NCI-H1092 (cell line): ENCODE results near the gene ITPK1.
A peak's percentile ranks its signal among the peaks of the same experiment; 100 is the strongest.

Experiments used
- DNase-seq: peaks from one replicate; lab custom pipeline; 2025; lab: John Stamatoyannopoulos, UW

ITPK1 gene

DNA sequence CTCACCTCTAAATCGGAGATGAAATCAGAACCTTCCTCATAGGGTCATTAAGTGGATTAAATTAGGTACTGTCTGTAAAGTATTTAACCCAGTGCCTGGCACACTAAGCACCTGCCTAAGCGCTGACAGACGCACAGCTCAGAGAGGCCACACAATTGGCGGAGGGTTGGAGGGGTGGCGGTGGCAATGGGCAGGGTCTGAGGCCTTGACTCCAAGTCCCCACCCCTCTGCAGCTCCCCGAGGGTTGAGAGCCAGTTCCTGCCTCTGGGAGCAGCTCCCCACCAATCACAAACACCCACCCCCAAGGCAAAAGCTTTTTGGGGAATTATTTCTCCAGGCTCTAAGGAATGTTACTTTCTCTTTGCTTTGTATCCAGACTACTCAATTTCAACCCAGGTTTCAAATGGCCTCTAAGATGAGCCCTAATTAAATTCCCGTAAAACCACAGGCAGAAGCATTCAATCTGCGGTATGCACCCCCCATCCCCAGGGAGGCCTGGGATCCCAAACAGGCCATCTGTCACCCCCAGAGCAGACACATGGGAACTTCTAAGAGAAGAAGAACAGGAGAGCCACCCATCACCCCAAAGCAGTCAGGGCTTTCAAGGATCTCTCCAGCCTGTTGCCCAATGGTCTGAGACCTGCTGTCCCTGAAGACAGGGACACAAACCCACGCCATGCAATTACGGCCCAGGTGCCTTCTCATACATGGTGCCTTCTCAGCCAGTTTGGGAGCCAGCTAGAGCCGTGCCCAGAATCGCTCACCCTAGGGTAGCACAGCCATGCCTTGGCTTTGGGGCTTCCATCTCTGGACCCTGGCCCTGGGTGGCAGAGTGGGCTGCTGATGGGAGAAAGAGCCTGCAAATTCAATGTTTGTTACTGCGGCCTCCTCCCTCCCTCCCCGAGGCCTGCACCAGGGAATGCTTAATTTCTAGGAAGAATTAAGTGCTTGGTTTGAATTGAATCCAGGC lies 126.7 kb downstream of the ITPK1 start:
- no peak for DNase-seq

DNA sequence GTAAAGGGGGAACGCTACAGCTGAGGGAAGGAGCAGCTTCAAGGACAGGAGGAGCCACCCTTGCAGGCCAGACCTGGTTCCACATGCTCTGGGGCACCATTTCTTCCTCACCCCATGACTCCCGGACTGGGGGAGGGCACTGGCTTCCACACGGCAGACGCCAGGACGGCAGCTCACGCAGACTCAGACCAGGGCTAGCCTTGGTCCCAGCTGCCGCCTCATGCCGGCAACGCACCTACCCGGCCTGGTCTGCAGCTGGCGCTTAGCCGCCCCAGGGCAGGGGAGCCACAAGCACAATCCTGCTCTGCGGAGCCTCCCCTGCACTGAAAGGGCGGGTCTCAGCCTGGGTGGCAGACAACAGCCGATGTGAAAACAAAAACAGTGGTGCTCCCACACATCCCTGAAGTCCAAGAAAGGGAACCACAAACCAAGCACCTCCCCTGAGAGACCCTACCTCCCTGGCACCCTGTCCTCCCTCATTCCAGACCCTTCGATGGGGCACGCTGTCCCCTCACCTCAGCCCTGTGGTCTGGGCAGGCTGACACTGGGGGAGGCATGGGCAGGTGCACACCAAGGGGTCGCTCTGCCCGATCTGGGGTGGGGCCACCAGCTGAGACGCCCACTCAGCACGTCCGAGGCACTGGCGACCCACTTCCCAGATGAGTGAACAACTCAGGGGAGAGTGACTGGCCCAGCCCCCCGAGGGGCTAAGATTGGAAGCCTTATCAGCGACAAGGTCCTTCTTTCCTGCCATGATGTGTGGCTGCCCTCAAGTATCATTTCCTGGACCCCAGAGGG lies 127.8 kb downstream of the ITPK1 start:
- DNase-seq, result no peak

DNA sequence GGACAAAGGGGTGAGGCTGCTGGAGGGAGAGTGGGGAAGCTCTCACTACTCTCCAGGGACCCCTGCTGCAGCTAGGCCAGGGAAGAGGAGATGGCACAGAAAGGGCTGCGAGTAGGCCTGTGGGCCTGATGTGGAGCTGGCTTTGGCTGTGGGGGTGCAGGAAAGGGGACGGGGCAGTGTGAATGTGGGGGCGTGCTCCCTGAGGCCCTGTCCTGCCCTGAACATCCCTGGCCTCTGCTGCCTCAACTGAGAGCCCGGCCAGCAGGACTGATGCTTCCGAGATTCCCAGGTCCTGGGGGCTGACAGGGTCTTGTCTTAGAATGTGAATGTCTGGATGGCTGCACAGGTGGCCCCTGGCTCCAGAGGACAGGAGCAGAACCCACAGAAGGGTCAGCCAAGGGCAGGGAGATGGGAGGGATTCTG lies 128.6 kb downstream of the ITPK1 start:
- DNase-seq, result no peak

DNA sequence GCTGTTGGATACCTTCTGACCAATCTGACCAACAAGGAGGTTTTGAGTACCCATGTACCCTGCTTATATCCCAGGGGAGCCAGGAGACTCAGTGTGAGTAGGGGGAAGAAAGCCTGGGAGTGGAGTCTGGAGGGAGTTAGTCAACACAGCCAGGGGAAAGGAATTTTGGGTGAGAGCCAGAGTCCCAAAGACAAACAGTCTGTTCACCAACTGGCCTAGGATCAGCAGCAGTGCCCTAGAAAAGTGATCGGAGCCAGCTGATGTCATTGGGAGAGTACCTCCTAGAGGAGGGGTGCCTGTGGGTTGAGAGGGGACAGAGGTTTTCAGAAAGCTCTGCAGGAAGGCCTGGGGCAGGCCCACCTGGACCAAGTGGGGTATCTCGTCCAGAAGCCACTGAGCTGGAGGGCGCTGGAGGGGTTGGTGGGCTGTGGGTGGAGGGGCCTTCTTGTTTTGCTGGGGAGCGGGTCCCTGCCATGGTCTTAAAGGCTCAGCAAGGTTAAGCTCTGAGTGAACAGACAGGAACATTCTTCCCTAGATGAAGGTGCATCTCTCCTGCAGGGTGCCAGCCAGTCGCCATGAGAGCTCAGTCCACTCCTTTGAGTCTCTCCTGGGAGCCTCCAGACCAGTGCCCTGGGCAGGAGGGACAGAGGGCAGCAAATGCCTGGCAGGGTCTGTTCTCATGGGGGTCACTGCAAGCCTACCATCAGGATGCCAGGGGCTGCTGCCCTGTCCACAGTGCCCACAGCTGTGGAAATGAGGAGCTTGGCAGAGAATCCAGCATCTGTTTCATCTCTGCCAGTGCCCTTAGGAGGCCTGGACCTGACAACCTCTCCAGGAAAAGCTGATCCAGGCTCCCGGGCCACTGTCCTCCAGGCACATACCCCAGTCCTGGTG lies 129.2 kb downstream of the ITPK1 start:
- DNase-seq, result no peak

DNA sequence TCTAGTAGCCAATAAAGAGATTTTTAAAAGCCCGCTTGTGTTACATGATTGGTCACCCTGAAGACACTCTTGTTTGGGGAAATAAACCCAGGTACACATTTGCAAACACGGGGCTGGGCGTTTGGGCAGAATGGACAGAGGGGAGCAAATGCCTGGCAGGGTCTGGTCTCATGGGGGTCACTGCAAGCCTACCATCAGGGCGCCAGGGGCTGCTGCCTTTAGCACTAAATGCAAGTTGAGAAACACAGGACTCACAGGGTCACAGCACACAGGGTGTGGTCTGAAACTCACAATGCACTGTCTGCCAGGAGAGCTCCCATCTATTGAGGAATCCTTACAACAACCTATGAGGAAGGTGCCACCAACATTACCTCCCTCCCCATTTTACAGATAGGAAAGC lies 130.2 kb downstream of the ITPK1 start:
- DNase-seq, result no peak

DNA sequence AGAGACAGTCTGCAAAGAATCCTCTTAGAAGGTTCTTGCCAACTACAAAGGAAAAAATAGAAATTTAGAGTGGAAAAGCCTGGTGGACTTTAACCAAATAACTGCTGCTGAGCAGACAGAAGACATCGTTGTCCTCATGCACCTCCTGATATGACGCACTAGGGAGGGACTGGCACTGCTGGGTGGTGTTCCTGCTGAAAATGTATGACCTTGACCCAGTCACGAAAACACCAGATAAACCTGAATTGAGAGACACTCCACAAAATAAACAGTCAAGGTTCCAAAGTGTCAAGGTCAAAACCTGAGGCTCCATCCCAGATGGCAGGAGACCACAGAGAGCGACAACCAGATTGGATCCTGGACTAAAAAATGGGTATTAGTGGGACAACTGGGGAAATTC lies 130.8 kb downstream of the ITPK1 start:
- no peak for DNase-seq

DNA sequence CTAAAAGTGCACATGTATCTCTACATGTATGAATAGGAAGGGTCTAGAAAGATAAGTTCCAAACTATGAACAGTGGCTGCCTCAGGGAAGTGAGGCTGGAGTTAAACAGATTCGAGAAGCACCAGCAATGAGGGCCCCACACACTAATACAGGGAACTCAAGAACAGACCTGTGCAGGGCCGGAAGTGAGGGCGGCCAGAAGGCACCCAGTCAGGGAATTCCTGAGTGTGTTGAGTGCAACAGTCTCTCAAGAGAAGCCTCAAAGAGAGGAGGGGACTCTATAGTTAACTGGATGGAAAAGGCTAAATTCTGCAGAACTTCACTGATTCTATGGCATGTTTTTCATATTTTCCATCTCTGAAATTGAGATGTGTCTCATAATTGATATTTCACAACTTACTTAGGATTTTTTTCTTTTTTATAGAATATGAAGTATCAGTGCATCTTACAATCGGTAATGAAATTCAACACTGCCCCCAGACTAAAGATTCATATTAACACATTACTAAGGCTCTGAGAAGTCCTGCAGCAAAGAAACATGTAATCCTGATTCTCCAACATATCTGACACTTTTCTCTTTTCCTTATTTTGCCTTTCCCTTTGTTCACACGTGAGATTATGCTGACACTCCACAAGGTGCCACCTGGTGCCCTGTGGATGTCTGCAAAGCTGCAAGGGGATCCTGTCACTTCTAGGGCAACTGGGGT lies 131.5 kb downstream of the ITPK1 start:
- DNase-seq, result no peak

DNA sequence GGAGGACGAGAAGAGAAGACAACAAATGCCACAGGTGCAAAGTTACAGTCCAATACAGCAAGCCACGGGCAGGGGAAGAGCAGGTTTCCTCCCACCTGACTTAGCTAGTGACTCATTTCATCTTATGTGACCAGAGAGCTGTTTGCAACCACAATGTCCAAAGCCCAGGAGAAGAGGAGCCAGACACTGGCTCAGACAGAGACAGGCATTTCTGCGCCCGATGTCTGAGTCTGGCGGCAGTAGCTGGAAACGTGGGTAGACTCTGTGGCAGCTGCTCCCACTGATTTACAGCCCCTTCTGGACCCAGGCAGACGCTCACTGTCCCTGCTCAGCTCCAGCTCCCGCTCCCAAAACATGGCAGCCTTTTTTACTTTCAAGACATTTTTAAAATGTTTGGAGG lies 132.8 kb downstream of the ITPK1 start:
- no peak for DNase-seq

DNA sequence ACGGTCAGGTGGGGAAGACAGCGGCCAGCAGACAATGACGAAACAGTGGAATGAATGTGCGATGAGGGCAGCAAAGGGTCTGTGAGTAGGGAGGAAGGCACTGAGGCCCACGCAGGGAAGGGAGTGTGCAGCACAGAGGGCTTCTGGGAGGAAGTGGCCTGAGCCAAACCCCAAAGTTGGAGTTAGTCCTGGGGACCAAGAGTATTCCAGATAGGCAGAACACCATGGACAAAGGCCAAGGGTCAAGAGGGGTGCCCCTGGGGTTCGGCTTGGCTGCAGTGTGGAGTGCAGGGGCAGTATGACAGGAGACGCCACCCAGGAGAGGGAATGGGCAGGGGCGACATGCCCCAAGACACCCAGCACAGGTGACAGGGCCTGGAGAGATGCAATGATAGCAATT lies 134.0 kb downstream of the ITPK1 start:
- DNase-seq, result no peak

DNA sequence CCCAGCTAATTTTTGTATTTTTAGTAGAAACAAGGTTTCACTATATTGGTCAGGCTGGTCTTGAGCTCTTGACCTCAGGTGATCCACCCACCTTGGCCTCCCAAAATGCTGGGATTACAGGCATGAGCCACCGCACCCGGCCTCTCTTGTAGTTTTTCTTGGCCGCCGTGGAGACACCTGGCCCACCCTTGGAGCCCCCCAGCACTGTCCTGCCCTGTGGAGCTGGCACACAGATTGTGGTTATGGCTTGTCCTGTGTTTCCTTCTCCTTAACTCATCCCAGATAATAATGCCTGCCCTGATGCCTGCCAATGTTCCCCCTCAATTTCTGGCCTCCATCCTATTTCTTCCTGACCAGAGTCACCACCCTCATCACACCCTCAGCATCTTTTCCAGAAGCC lies 134.9 kb downstream of the ITPK1 start:
- no peak for DNase-seq

DNA sequence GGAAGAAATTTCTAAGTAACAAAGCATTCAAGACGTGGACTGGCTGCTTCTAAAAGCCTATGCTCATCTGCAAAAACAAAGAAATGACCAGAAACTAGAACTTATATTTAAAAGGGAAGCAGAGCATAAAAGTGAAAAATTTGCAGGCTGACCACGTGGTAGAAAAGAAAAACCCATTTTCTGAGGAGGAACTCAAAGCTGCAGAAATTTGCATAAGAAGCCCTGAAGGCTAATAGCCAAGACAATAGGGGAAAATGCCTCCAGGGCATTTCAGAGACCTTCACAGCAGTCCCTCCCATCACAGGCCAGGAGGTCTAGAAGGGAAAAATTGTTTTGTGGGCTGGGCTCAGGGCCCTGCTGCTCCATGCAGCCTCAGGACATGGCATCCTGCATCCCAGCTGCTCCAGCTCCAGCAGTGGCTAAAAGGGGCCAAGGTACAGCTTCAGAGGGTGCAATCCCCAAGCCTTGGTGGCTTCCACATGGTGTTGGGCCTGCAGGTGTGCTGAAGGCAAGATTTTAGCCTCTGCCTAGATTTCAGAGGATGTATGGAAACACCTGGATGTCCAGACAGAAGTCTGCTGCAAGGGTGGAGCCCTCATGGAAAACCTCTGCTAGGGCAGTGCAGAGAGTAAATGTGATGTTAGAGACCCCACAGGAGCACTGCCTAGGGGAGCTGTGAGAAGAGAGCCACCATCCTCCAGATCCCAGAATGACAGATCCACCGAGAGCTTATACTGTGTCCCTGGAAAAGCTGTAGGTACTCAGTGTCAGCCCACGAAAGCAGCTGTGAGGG lies 137.3 kb downstream of the ITPK1 start:
- no peak for DNase-seq

DNA sequence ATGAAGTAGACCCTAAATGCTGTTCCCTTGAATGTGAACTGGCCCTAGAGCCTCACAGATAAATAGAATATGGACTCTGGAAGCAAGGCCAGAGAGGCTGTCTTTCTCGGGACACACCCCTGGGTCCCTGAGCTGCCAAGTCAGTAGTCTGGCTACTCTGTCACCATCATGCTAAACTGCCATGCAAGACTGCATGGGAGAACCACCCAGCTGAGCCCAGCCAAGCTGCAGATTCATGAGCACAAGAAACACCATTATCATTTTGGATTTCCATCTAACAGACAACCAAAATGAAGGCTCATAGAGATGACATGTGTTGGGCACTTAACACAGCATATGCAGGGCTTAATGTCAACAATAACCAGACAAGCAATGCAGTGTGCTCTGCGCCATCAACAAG lies 139.5 kb downstream of the ITPK1 start:
- DNase-seq, result no peak

DNA sequence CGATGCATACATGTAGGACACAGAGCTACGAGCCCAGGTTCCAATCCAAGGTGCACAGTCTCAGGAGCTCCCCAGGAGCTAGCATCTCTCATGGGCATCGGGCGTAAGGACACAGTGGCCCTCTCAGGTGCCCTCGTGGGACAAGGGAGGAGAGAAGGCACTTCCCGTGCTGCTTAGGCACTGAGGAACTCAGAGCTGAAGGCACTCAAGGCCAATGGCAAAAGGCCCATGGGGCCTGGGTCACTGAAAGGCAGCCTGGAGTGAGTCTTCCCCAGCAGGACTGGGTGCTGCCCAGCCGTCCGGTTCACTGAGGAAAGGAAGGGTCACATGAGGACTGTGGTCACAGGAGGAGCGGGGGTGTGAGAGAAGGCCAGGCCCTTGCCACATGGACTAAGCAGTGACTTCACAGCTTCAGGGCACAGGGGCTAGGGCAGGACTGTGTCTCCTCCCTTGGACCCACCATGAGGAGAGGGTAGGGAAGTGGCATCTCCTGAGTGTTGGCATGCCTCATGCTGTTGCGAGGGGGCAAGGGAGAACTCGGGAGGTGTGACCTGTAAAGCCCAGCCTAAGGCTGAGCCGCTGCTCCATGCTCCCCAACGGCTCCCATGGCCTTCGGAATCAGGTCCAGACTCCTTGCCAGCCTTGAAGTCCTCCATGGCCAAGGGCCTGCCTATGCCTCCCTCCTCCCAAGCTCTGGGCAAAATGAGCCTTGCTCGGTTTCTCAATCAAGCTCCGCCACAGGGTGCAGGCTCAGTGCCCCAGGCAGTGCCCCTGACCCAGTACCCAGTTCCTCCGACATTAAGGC lies 141.0 kb downstream of the ITPK1 start:
- DNase-seq, result no peak

DNA sequence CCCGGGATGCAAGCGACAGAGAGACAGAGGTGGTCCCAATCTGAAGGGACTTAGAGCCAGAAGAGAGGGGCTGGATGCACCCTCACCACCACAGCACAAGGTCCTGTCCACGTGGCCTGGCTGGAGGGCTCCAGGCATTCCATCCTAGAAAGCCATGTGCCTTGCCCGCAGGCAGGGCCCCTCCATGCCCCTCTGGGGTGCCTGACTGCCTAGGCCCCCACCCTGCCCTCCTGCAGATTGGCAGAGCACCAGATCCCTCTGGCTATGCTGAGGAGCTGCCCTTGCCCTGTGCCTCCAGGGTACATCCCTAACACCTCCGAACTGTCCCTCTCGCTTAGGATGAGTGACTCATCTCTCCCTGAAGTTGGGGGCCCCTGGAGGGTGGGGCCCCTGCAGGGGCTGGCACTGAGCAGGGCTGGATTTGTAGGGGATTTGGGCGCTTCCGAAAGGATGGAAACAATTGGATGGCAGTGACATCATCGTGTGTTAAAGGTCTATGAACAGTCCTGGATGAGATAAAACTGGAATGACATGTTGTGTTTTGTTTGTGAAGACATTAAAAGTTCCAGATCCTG lies 141.8 kb downstream of the ITPK1 start:
- DNase-seq, result no peak

DNA sequence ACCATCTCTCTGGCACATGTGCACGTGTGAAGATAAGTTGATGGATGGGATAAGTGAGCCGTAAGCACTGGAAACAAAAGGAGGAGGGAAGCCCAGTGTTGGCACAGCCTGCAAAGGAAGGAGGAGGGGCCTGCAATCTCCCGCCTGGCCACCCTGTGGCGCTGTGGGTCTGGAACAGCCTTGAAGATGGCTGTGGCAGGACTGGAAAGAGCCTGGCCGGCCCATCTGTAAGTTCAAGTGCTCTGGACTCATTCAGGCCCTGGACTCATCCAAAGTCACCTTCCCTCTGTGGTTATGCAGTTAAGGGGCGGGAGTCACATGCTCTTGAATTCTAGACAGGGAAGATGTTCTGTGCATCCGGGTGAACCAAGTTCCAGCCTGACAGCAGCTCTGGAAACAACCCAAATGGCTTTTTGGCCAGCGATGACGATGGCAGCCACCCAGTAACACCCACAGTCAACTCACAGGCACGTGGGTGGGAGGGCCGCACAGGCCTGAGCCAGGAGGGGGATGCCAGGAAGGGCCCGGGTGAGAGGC lies 142.4 kb downstream of the ITPK1 start:
- peak; percentile 25 for DNase-seq

DNA sequence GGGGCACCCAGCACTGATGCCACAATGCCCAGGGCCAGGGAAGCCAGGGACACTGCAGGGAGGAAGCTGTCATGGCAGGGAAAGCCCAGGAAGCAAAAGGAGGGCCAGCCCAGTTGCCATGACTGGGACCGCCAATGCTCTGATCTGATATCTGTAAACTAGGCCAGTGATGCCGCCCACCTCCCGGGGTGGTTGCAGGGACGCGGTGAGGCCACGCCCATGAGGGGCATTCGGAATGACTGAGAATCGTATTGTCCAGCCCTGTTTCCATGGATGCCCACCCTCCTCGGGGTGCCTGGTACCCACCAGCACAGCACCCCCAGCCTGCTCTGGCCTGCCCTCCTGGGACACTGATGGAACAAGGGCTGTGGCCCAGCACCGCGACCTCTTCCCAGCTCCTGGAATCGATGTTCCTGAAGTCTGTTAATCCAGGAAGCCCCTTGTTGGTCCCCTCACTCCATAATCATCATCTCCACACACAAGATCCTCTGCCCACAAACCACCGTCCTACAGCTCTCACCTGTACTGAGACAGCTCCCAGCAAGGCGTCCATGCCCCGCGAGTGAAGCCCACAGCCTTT lies 144.0 kb downstream of the ITPK1 start:
- no peak for DNase-seq

DNA sequence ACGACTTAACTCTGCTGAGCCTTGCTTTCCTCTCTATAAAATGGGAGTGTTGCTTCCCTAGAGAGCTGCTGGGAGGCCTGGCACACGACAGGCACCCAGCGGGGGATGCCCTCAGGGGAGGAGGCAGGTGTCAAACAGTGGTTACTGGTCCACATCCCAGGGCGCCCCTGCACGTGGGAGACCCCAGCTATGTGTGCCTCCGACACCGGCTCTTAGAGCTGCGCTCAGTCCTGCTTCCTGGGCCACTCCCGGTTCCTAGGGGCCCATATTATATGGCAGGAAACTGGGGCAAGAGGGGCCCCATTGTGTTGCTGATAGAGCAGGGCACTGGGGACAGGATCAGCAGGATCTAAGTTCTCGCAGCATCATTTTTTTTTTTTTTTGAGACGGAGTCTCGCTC lies 145.5 kb downstream of the ITPK1 start:
- no peak for DNase-seq

DNA sequence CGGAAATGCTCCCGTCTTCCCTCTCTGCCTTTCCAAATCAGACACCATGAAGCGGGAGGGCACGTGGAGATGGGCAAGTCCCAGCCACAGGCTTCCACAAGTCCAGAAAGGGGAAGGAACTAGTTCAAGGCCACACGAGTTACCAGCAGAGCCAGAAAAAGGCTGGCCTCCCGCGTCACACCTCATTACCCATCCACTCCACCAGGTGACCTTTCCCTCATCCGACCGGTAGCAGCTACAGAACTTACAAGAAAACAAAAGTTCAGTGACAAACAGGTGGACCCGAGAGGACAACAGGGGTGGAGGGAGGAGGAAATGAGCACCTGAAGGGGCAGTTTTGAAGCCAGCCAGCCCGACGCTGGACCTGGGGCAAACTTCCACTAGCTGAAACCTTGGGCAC lies 145.9 kb downstream of the ITPK1 start:
- DNase-seq, result no peak

DNA sequence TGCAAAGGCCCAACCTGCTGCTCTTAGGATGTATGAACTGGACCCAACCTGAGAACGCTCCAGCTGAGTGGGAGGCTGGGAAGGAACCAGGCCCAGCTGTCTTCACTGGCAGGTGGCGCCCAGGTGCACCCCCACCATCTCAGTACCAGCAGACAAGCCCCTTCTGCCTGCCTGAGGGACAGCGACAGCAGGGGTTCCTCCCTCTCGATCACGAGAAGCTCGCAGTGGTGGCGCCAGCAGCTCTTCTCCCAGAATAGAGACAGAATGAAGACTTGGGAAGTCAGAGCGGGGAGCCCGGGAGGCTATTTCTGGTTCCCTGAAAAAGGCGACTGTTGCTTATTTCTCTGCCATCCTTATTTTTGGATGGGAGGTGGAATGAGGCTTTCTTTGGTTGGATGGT lies 146.3 kb downstream of the ITPK1 start:
- no peak for DNase-seq
